Measurements from ENCODE around the gene KRT83. TPM values are rescaled to one million over a fixed set of nuclear protein-coding genes. Genes with fewer than 3 reads are reported as not detected.

KRT83 gene
- total RNA-seq, 2 experiments from 2014 or later: not detected

DNA sequence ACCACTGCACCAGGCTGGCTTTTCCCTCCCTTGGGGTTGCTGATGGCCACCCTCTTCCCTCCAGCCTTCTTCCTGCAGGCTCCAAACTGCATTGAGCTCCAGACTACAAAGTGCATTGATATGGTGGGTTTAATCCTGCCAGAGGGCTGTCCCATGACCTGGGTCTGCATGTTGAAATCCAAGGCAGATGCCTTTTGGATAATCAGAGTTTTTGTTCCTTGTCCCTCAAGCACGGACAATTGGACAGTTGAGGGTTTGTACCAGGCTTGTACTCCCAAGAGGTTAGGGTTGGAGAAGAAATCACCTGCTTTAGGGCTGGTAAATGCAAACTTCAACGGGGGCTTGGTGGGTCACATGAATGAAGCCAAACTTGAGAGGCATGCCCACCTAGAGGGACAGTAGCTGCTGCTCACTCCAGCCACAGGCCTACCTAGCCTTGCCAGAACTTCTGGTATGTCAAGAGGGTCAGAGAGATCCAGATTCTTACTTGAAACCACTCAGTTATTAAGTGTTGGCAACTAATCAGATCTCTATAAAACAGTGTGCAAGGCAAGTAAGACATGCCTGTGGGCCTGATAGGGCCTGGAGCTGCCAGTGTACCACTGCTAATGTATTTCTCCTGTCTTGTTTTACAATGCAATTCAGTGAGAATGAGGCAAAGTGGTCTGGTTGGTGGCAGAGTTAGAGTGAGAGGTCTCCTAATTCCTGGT lies 21.7 kb upstream of the KRT83 start:
- no peaks in the 10 kb centered on the region for H3K27me3 Mint-ChIP-seq
- no peaks in the 10 kb centered on the region for H3K36me3 Mint-ChIP-seq (ENCODE audit: low read depth)
- H3K4me1 Mint-ChIP-seq (ENCODE audit: low read depth): no peaks in the 10 kb centered on the region
- DNase-seq (no peak), ATAC-seq (no peak)
- no peak overlapping the region for H3K27ac Mint-ChIP-seq
- ChIA-PET POLR2A (no interaction called here), CTCF (no interaction called here)
- no peak overlapping the region for H3K4me3 Mint-ChIP-seq
- H3K9me3 Mint-ChIP-seq: no peaks in the 10 kb centered on the region
- intact Hi-C loops (cut with micrococcal nuclease): no loop called here
- TF ChIP-seq, protein P1, sequence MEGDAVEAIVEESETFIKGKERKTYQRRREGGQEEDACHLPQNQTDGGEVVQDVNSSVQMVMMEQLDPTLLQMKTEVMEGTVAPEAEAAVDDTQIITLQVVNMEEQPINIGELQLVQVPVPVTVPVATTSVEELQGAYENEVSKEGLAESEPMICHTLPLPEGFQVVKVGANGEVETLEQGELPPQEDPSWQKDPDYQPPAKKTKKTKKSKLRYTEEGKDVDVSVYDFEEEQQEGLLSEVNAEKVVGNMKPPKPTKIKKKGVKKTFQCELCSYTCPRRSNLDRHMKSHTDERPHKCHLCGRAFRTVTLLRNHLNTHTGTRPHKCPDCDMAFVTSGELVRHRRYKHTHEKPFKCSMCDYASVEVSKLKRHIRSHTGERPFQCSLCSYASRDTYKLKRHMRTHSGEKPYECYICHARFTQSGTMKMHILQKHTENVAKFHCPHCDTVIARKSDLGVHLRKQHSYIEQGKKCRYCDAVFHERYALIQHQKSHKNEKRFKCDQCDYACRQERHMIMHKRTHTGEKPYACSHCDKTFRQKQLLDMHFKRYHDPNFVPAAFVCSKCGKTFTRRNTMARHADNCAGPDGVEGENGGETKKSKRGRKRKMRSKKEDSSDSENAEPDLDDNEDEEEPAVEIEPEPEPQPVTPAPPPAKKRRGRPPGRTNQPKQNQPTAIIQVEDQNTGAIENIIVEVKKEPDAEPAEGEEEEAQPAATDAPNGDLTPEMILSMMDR (IDR thresholded peaks at IDR 0.05): no peak

DNA sequence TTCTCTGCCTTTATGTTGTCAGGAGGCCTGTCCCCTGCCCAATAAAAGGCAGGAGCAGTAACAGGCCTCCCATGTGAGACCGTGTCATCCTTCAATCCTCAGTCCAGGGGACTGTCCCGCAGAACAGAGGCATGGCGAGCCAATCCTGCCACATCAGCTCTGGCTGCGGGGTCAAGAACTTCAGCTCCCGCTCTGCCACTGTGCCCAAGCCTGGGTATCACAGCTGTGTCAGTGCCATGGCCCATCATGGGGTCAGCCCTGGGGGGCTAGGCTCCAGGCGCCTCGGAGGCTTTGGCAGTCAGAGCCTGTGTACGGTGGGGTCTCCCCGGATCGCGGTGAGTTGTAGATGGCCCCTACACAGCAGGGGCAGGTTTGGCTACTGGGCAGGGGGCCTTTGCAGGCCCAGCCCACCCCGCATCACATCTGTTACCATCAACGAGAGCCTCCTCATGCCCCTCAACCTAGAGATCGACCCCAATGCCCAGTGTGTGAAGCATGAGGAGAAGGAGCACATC lies 19.9 kb upstream of the KRT83 start:
- TF ChIP-seq, protein P1 (IDR thresholded peaks at IDR 0.05): no peak
- no peak for ATAC-seq

DNA sequence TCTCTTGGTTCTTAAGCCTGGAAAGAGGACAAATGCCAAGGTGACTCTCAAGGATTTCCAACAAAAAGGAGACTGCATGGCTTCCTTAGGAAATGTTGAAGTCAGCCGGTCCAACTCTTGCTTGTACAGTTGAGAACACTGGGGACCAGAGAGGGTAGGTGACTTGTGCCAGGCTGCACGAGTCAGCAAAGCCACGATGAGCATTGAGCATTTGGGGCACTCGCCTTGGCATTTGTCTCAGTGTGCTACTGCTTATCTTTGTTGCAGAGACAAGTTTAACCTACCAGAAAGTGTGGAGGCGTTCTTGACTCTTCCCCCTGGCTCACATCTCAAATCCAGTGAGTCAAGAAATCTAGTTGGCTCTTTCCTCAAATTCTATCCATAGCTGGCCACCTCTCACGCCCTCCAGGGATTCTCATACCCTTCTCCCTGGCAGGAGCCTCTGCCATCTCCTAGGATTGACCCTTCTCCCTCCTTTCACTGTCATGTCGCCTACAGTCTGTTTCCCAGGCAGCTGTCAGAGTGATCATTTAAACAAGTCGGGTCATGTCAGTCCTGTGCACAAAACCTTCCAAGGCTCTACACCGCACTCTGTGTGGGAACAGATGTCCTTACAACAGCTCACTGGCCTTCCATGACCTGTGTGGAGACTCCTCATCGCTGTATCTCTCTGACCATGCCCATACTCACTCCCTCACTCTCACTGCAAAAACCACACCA lies 17.2 kb upstream of the KRT83 start:
- peaks cover 4% of the 10 kb centered on the region for H3K9me3 Mint-ChIP-seq
- H3K27ac Mint-ChIP-seq: no peak overlapping the region
- no peak overlapping the region for H3K4me3 Mint-ChIP-seq
- intact Hi-C loops (cut with micrococcal nuclease): no loop called here
- TF ChIP-seq, protein P1 (IDR thresholded peaks at IDR 0.05): no peak
- ChIA-PET CTCF (interaction anchor here (0.7 to 3.8 kb wide), 6 partner anchors 10 to 59 kb away, joined by 3 to 14 read pairs (median 4); no protein-coding TSS in a partner anchor), POLR2A (interaction anchor here (1.3 kb wide), 1 partner anchor 32 kb away, joined by 3 read pairs; no protein-coding TSS in a partner anchor)
- DNase-seq: no peak
- peaks cover 8% of the 10 kb centered on the region for H3K4me1 Mint-ChIP-seq (ENCODE audit: low read depth)
- ATAC-seq: no peak
- no peaks in the 10 kb centered on the region for H3K36me3 Mint-ChIP-seq (ENCODE audit: low read depth)
- peaks cover 4% of the 10 kb centered on the region for H3K27me3 Mint-ChIP-seq

More for the DNA sequence above, 19.9 kb upstream of the KRT83 start:
- no peak overlapping the region for H3K4me3 Mint-ChIP-seq
- H3K27ac Mint-ChIP-seq: no peak overlapping the region
- no peaks in the 10 kb centered on the region for H3K27me3 Mint-ChIP-seq
- intact Hi-C loops (cut with micrococcal nuclease): no loop called here
- no peak for DNase-seq
- no peaks in the 10 kb centered on the region for H3K36me3 Mint-ChIP-seq (ENCODE audit: low read depth)
- H3K9me3 Mint-ChIP-seq: peaks cover 4% of the 10 kb centered on the region
- peaks cover 8% of the 10 kb centered on the region for H3K4me1 Mint-ChIP-seq (ENCODE audit: low read depth)
- ChIA-PET POLR2A (no interaction called here), CTCF (no interaction called here)

DNA sequence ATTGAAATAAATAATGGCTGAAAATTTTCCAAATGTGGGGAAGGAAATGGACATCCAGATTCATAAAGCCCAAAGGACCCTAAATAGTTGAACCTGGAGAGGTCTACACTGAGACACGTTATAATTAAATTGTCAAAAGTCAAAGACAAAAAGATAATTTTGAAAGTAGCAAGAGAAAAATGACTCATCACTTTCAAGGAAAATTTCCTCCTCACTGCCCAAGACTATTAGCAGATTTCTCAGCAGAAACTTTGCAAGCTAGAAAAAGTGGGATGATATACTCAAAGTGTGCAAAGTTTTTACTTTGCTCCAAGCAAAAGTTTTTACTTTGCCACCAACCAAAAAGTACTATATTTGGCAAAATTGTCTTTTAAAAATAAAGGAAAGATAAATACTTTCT lies 15.9 kb upstream of the KRT83 start:
- ChIA-PET POLR2A (no interaction called here), CTCF (interaction anchor here (1.1 to 3.8 kb wide), 4 partner anchors 8 to 180 kb away, joined by 4 to 14 read pairs (median 8); no protein-coding TSS in a partner anchor)
- Mint-ChIP-seq H3K4me3 (no peak overlapping the region), H3K9me3 (peaks cover 4% of the 10 kb centered on the region), H3K36me3 (ENCODE audit: low read depth) (no peaks in the 10 kb centered on the region), H3K27ac (no peak overlapping the region), H3K4me1 (ENCODE audit: low read depth) (peaks cover 8% of the 10 kb centered on the region), H3K27me3 (peaks cover 4% of the 10 kb centered on the region)
- TF ChIP-seq, protein P1 (IDR thresholded peaks at IDR 0.05): no peak
- DNase-seq (no peak), ATAC-seq (no peak)
- intact Hi-C loops (cut with micrococcal nuclease): no loop called here

DNA sequence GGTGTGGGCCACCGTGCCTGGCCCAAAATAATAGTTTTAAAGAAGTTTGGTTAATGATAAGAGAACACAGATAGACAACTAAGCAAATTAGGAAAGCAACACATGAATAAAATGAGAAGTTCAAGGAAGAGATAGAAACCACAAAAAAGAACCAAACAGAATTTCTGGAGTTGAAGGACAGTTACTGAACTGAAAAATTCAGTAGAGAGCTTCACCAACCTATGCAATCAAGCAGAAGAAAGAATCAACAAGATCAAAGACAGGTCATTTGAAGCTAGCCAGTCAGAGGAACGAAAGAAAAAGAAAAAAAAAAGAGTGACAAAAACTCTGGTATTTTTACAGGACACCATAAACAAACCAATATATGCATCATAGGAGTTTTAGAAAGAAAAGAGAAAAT lies 15.4 kb upstream of the KRT83 start:
- TF ChIP-seq, protein P1 (IDR thresholded peaks at IDR 0.05): no peak
- Mint-ChIP-seq H3K4me3 (no peak overlapping the region), H3K27me3 (peaks cover 7% of the 10 kb centered on the region), H3K36me3 (ENCODE audit: low read depth) (no peaks in the 10 kb centered on the region), H3K9me3 (peaks cover 4% of the 10 kb centered on the region), H3K4me1 (ENCODE audit: low read depth) (peaks cover 8% of the 10 kb centered on the region), H3K27ac (no peak overlapping the region)
- ChIA-PET CTCF (interaction anchor here (1.1 to 3.8 kb wide), 3 partner anchors 10 to 179 kb away, joined by 5 to 14 read pairs (median 11); no protein-coding TSS in a partner anchor), POLR2A (no interaction called here)
- intact Hi-C loops (cut with micrococcal nuclease): no loop called here
- DNase-seq: no peak
- no peak for ATAC-seq

Data from activated CD8-positive, alpha-beta T cell treated with anti-CD3 and anti-CD28 coated beads for 36 hours (primary cell).